Left lung (tissue), 10 donors: ENCODE data around the gene FDXR. TPM values are rescaled to one million over a fixed set of nuclear protein-coding genes. Genes with fewer than 3 reads are reported as not detected.

ENCODE experiments used
- ATAC-seq: fragments of 200-7000 bp; cut with Tn5 transposase; one replicate; pipeline ENCODE4 v1.9.1; 2020; ENCODE audit warnings: moderate library complexity
- DNase-seq, 4 donors: peaks; one replicate each; pipeline ENCODE4 v3.0.0-alpha.2; 2013 to 2020
- H3K27ac ChIP-seq, 2 donors: fragments of 200-600 bp; sonication (generic) in 1 of 2; one replicate each; pipeline versions ENCODE4 v1.5.0 to v1.8.0; 2020 to 2021
- H3K27me3 ChIP-seq, 2 donors: fragments of 200-600 bp; sonication (generic) in 1 of 2; one replicate each; pipeline versions ENCODE4 v1.5.0 to v1.8.0; 2020 to 2021
- H3K36me3 ChIP-seq, 2 donors: fragments of 200-600 bp; sonication (generic) in 1 of 2; one replicate each; pipeline versions ENCODE4 v1.5.0 to v1.8.0; 2020 to 2021
- H3K4me1 ChIP-seq, 2 donors: fragments of 200-600 bp; one replicate each; pipeline ENCODE4 v1.8.0; 2021
- H3K4me3 ChIP-seq, 2 donors: fragments of 200-600 bp; sonication (generic) in 1 of 2; one replicate each; pipeline versions ENCODE4 v1.5.0 to v1.8.0; 2020 to 2021; ENCODE audit warnings: mild to moderate bottlenecking in 1 of 2
- H3K9me3 ChIP-seq, 2 donors: fragments of 200-600 bp; sonication (generic) in 1 of 2; one replicate each; pipeline versions ENCODE4 v1.5.0 to v1.8.0; 2020 to 2021
- intact Hi-C, 2 donors: fragments of 100-400 bp; cut with DNase I; formaldehyde crosslinking; loops; one replicate each; pipeline versions ENCODE4 v1.11.2 to v1.14.2; 2022
- polyA plus RNA-seq, 6 donors: library from polyadenylated mRNA; unstranded; fragments of 120-200 nt; gene quantifications; one replicate each; pipeline ENCODE4 v1.2.1, GENCODE V29; 2013; ENCODE audit not compliant: insufficient read length in 6 of 6
- total RNA-seq, 2 donors: library from RNA; stranded (reverse); fragmentation: NEBNext Ultra II Directional; extraction: Animal tissue kit (Norgen Biotek cat#: 25700); gene quantifications; one replicate each; pipeline ENCODE4 v1.2.1, GENCODE V29; 2021
- TF ChIP-seq, protein P1 (sequence below), 2 donors: fragments of 200-600 bp; sonication (generic) in 1 of 2; IDR thresholded peaks; one replicate each; pipeline versions ENCODE4 v1.5.0 to v1.8.0; 2021; ENCODE audit warnings: antibody characterized with exemption in 2 of 2
- donor health status: DM: no; HTN: yes; CAD: no.
- donor health status: DM: no; HTN: no; CAD: no.

FDXR gene
- total and polyA plus RNA-seq, 8 donors: 5.3 to 17.2 (median 7.2) TPM

DNA sequence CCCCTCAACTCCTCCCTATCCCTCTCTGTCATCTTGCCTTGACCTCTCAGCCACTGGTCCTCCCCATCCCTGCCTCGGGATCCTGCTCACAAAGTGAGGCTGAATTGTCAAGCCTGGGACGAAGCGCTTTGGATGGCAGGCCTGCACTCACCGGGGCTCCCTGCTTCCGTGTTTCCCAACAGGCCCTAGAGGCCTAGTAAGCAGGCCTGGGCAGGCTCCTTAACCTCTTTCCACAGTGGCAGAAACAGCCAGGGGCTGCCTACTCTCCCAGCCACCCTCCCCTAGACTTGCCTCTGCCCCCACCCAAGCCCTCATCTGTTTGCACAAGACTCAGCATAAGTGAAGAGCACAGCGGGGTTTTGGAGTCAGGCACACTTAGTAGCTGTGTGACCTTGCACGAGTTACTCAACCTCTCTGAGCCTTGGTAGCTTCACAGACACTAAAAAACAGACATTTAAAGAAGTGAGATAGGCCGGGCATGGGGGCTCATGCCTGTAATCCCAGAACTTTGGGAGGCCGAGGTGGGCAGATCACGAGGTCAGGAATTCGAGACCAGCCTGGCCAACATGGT lies 25.7 kb upstream of the FDXR start:
- DNase-seq (no peak), ATAC-seq (no peak)
- H3K27me3 ChIP-seq: peaks cover 24 to 59% of the 10 kb centered on the region in 2 donors
- TF ChIP-seq, protein P1, sequence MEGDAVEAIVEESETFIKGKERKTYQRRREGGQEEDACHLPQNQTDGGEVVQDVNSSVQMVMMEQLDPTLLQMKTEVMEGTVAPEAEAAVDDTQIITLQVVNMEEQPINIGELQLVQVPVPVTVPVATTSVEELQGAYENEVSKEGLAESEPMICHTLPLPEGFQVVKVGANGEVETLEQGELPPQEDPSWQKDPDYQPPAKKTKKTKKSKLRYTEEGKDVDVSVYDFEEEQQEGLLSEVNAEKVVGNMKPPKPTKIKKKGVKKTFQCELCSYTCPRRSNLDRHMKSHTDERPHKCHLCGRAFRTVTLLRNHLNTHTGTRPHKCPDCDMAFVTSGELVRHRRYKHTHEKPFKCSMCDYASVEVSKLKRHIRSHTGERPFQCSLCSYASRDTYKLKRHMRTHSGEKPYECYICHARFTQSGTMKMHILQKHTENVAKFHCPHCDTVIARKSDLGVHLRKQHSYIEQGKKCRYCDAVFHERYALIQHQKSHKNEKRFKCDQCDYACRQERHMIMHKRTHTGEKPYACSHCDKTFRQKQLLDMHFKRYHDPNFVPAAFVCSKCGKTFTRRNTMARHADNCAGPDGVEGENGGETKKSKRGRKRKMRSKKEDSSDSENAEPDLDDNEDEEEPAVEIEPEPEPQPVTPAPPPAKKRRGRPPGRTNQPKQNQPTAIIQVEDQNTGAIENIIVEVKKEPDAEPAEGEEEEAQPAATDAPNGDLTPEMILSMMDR (IDR thresholded peaks at IDR 0.05): no peak
- H3K27ac ChIP-seq: no peak overlapping the region
- intact Hi-C loops: no loop called here
- H3K4me1 ChIP-seq: peaks cover 0 to 7% of the 10 kb centered on the region in 2 donors
- no peaks in the 10 kb centered on the region for H3K36me3 ChIP-seq
- H3K9me3 ChIP-seq: no peaks in the 10 kb centered on the region
- no peak overlapping the region for H3K4me3 ChIP-seq

DNA sequence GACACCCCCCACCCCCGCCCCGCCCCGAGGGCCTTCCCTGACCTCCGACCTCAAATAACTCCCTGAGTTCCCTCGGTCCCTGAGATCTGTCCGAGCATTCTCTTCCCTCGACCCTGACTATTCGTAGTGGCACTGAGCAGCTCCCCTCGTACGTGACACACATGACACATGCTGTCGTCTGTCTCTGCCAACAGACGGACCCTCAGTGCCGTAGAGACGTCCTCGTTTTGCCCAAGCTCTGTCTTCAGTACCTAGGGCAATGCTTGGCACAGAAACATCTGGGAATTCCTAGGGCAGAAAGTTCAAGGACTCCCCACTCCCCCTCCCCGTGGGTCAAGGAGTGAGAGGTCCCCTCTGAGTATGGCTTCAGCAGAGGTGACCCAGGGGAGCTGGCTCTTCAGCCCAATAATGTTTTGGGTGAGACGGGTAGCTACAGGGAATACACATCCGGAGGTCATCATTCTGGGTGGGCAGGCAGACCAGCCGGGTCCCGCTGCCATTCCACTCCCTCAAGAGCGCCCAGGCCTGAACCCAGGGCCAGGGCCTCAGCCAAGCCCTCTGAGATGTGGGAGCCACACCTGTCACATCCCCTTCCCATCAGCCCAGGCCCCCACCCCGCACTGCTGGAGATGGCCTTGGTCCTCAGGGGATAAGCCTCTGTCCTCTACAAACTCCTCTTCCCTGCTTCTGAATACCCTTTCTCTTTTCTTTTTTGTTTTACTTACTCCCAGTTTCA lies 21.3 kb upstream of the FDXR start:
- no peak for DNase-seq
- Histone ChIP-seq H3K4me1 (peaks cover 0 to 17% of the 10 kb centered on the region in 2 donors), H3K9me3 (no peaks in the 10 kb centered on the region), H3K27ac (no peak overlapping the region), H3K36me3 (no peaks in the 10 kb centered on the region), H3K4me3 (no peak overlapping the region), H3K27me3 (peaks cover 39 to 74% of the 10 kb centered on the region in 2 donors)
- TF ChIP-seq, protein P1 (IDR thresholded peaks at IDR 0.05): no peak
- ATAC-seq: no peak
- intact Hi-C loops: no loop called here

DNA sequence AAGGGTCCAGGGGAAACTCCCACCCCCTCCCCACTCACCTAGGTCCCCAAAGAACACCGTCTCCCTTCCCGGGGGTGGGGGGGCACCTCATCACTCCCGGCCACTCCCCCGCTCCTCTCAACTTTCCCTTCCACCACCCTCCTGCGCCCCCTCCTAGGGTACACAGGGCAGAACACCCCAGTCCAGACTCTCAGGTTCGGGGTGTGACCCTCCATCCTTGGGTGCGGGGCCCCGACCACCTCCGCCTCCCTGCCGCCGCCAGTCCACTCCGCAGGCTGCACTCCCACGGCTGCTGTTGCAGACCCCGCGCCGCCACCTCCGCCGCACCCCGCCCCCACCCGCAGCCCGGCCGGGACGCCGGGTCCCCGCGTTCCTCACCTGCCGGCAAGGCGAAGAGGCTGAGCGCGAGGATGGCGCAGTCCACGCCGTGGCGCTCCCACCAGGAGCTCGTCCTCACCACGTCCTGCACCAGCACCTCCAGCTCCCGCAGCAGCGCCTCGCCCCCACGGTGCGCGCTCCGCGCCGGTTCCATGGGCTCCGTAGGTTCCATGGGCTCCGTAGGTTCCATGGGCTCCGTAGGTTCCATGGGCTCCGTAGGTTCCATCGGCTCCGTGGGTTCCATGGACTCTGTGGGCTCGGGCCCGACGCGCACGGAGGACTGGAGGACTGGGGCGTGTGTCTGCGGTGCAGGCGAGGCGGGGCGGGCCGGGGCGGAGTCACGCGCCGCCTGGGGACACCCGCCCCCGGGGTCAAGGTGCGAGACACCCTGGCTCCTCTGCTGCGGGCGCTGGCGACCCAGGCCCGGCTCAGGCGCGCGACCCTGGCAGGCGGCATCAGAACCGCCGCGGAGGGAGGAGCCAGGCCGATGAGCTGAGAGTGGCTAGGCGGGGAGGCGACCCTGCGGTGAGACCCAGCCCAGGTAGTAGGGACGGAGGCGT lies 20.4 kb upstream of the FDXR start, which contains the start of gene FADS6:
Gene FADS6, minus strand, starts transcription at position 660 of the 938 bp plus-strand sequence. Its CDS starts 38 bp downstream, at position 622.
- no peak within 1 kb of the TSS for H3K27ac ChIP-seq
- ATAC-seq (peak; percentile 43), DNase-seq (no peak)
- peaks cover 0 to 17% of the 10 kb centered on the region in 2 donors for H3K4me1 ChIP-seq
- H3K36me3 ChIP-seq: no peaks in the 10 kb centered on the region
- TF ChIP-seq, protein P1 (IDR thresholded peaks at IDR 0.05): no peak
- H3K27me3 ChIP-seq: peaks cover 39 to 83% of the 10 kb centered on the region in 2 donors
- H3K9me3 ChIP-seq: no peaks in the 10 kb centered on the region
- peak within 1 kb of the TSS in 1 of 2 donors; percentile 4 for H3K4me3 ChIP-seq
- intact Hi-C loops: no loop called here

DNA sequence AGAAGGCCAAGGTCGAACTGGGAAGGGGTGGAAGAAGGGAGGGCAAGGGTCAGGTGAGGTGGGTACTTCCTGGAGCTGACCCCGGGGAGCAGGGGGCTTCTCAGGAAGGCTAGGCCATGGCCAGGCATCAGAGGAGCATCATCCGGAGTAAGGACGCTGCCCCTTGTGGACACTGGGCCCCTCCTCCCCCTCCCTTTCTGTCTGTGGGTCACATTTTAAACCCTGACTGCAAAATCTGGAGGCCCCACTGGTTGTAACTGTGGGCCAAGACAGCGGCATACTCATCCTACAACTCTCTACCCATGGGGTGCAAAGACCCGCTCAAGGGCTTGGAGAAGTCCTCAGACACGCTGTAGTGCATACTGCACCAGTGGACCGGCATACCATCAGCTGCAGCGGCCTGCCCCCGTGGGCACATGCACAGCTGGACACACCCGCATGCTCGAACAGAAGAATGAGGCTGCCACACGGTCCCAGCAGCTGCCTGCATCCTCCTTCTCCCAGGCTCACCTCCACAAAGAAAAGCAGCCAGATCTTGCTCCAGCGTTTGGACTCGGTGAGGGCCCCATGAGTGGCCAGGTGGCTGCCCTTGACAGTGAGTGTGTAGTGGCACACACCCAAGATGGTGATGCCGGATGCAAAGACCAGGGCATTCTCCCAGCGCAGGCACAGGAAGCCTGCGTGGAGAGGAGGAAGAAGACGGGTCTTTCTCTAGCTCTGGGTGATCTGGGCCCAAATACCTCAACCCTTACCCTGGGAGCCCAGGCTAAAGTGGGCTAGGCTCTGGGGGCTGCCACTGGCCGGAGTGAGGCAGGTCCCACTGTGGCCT lies 19.4 kb upstream of the FDXR start:
- TF ChIP-seq, protein P1 (IDR thresholded peaks at IDR 0.05): no peak
- peaks cover 39 to 87% of the 10 kb centered on the region in 2 donors for H3K27me3 ChIP-seq
- peak; percentile 83 for ATAC-seq

More for the DNA sequence above, 19.4 kb upstream of the FDXR start:
- intact Hi-C loops: no loop called here
- H3K27ac ChIP-seq: no peak overlapping the region
- H3K9me3 ChIP-seq: no peaks in the 10 kb centered on the region
- no peaks in the 10 kb centered on the region for H3K36me3 ChIP-seq
- no peak overlapping the region for H3K4me3 ChIP-seq
- H3K4me1 ChIP-seq: peaks cover 0 to 17% of the 10 kb centered on the region in 2 donors
- DNase-seq: peak in 2 of 4 donors; percentile 36 to 47
